Endothelial cell of umbilical vein (primary cell): ENCODE measurements around the gene POU2AF3. TPM values are rescaled to one million over a fixed set of nuclear protein-coding genes. Genes with fewer than 3 reads are reported as not detected.

ENCODE experiments used
- BruUV-seq: library from RNA; stranded (reverse); fragments of 400-500 nt; replicated peaks from 2 replicates; lab custom pipeline; 2021; lab: Mats Ljungman, UMichigan
- CTCF ChIA-PET: fragments of 300-600, 350-600 bp; sonication (Branson Sonifier 250); formaldehyde crosslinking; loops from one replicate; lab custom pipeline; 2021; ENCODE audit warnings: antibody characterized with exemption, inconsistent platforms; lab: Charles Lee
- POLR2A ChIA-PET: fragments of 300-600, 350-600 bp; sonication (Branson Sonifier 250); formaldehyde crosslinking; loops from one replicate; lab custom pipeline; 2021; ENCODE audit warnings: antibody characterized with exemption, inconsistent platforms; lab: Charles Lee
- DNase-seq: peaks from one replicate; pipeline ENCODE4 v3.0.0-alpha.2; 2011; ENCODE audit warnings: low read depth, low spot score
- FAIRE-seq: peaks from 2 replicates; lab custom pipeline; 2011; peaks lifted over from hg19 to GRCh38; lab: Jason Lieb, UNC
- H2AFZ ChIP-seq: 2 replicates; pipeline ENCODE4 v1.6.0; 2012; ENCODE audit warnings: low read depth, low read length, control low read depth, inconsistent platforms
- H3K27ac ChIP-seq: 2 replicates; pipeline ENCODE4 v1.5.1; 2011; ENCODE audit warnings: low read depth, mild to moderate bottlenecking, control low read depth, low read length, moderate library complexity; ENCODE audit not compliant: insufficient read depth
- H3K27me3 ChIP-seq, 2 experiments: 2 replicates each; pipeline versions ENCODE4 v1.6.0 to v1.6.1; 2011; ENCODE audit warnings: low read length in 2 of 2, mixed read lengths in 1 of 2; ENCODE audit not compliant: control insufficient read depth in 2 of 2, insufficient read depth in 2 of 2
- H3K36me3 ChIP-seq, 2 experiments: 2 replicates in 1 of 2; 3 replicates in 1 of 2; pipeline ENCODE4 v1.5.1; 2011; ENCODE audit warnings: low read length in 2 of 2, mild to moderate bottlenecking in 1 of 2, moderate library complexity in 1 of 2; ENCODE audit not compliant: control insufficient read depth in 2 of 2, insufficient read depth in 2 of 2; ENCODE audit errors: extremely low read depth in 1 of 2
- H3K4me1 ChIP-seq: 3 replicates; pipeline ENCODE4 v1.5.1; 2011; ENCODE audit warnings: mild to moderate bottlenecking, low read length; ENCODE audit not compliant: control insufficient read depth, insufficient read depth; ENCODE audit errors: extremely low read depth
- H3K4me2 ChIP-seq: 2 replicates; pipeline ENCODE4 v1.6.1; 2011; ENCODE audit warnings: low read length, control low read depth, mixed read lengths; ENCODE audit not compliant: insufficient read depth
- H3K4me3 ChIP-seq, 3 experiments: fragments of 200-600 bp in 1 of 3; sonication (generic), shearing (Covaris generic) in 1 of 3; replicated peaks in 1 of 3; 2 replicates each; pipeline ENCODE4 v1.5.1; 2011 to 2016; ENCODE audit warnings: control low read depth in 3 of 3, low read length in 3 of 3, mild to moderate bottlenecking in 2 of 3, inconsistent platforms in 1 of 3, low read depth in 1 of 3, moderate library complexity in 1 of 3; ENCODE audit not compliant: insufficient read depth in 1 of 3
- H3K79me2 ChIP-seq: 2 replicates; pipeline ENCODE4 v1.6.0; 2012; ENCODE audit warnings: low read length, inconsistent platforms; ENCODE audit not compliant: control insufficient read depth, insufficient read depth
- H3K9ac ChIP-seq: replicated peaks from 2 replicates; pipeline ENCODE3; 2011; ENCODE audit warnings: low read length, control low read depth; ENCODE audit not compliant: insufficient read depth; ENCODE audit errors: extremely low read depth
- H3K9me1 ChIP-seq: replicated peaks from 3 replicates; pipeline ENCODE4 v1.6.0; 2011; ENCODE audit warnings: mild to moderate bottlenecking, low read length; ENCODE audit not compliant: control insufficient read depth, insufficient read depth; ENCODE audit errors: extremely low read depth
- H3K9me3 ChIP-seq: replicated peaks from 2 replicates; pipeline ENCODE4 v1.5.1; 2012; ENCODE audit warnings: low read length, inconsistent platforms; ENCODE audit not compliant: control insufficient read depth, insufficient read depth
- H4K20me1 ChIP-seq: replicated peaks from 2 replicates; pipeline ENCODE3; 2011; ENCODE audit warnings: mild to moderate bottlenecking, low read length; ENCODE audit not compliant: control insufficient read depth, insufficient read depth; ENCODE audit errors: extremely low read depth
- CTCF ChIP-seq, 2 donors: IDR thresholded peaks; 1 replicate in 1 of 2; 2 replicates in 1 of 2; pipeline ENCODE4 v1.5.1; 2011; ENCODE audit warnings: low read length in 2 of 2, mild to moderate bottlenecking in 2 of 2, moderate library complexity in 2 of 2, control low read depth in 1 of 2, inconsistent platforms in 1 of 2, low read depth in 1 of 2; ENCODE audit not compliant: insufficient read depth in 1 of 2; ENCODE audit errors: extremely low read depth in 1 of 2
- FOS ChIP-seq: IDR thresholded peaks from 2 replicates; pipeline ENCODE4 v1.6.1; 2011; ENCODE audit warnings: mild to moderate bottlenecking, low read length, moderate library complexity, borderline replicate concordance; ENCODE audit not compliant: insufficient read depth
- JUN ChIP-seq: IDR thresholded peaks from 2 replicates; pipeline ENCODE4 v1.6.1; 2011; ENCODE audit warnings: borderline replicate concordance, low read depth; ENCODE audit not compliant: insufficient read length, insufficient read depth
- MYC ChIP-seq: IDR thresholded peaks from one replicate; pipeline ENCODE4 v1.6.1; 2011; ENCODE audit warnings: mild to moderate bottlenecking, low read depth, low read length
- POLR2A ChIP-seq: IDR thresholded peaks from 2 replicates; pipeline ENCODE4 v1.6.1; 2012; ENCODE audit warnings: low read depth, mild to moderate bottlenecking, control low read depth, low read length
- dilution Hi-C: fragments of 300-500 bp; cut with MboI; formaldehyde crosslinking; loops from one replicate; pipeline ENCODE4 v1.15.0; 2019; ENCODE audit warnings: low sequenced_read_pairs; ENCODE audit not compliant: extremely low pct_ligation_motif_present
- intact Hi-C: fragments of 100-400 bp; cut with micrococcal nuclease; formaldehyde crosslinking; loops from one replicate; pipeline ENCODE4 v1.10.0; 2022
- polyA plus RNA-seq, 4 experiments: library from polyadenylated mRNA; depleted of rRNA in 3 of 4; stranded (reverse) in 3 of 4; unstranded in 1 of 4; fragments of >200 nt; gene quantifications; 2 replicates each; pipeline versions ENCODE4 v1.2.1 to v1.2.3, GENCODE V29; 2011 to 2012; ENCODE audit warnings: missing spikeins in 1 of 4
- total RNA-seq: library from RNA; stranded (reverse); gene quantifications from 2 replicates; pipeline ENCODE4 v1.2.3, GENCODE V29; 2021

The POU2AF3 gene
- total and polyA plus RNA-seq, 2 donors (not counting 3 experiments of a cell fraction or from before 2014, with no cell fraction given): not detected

DNA sequence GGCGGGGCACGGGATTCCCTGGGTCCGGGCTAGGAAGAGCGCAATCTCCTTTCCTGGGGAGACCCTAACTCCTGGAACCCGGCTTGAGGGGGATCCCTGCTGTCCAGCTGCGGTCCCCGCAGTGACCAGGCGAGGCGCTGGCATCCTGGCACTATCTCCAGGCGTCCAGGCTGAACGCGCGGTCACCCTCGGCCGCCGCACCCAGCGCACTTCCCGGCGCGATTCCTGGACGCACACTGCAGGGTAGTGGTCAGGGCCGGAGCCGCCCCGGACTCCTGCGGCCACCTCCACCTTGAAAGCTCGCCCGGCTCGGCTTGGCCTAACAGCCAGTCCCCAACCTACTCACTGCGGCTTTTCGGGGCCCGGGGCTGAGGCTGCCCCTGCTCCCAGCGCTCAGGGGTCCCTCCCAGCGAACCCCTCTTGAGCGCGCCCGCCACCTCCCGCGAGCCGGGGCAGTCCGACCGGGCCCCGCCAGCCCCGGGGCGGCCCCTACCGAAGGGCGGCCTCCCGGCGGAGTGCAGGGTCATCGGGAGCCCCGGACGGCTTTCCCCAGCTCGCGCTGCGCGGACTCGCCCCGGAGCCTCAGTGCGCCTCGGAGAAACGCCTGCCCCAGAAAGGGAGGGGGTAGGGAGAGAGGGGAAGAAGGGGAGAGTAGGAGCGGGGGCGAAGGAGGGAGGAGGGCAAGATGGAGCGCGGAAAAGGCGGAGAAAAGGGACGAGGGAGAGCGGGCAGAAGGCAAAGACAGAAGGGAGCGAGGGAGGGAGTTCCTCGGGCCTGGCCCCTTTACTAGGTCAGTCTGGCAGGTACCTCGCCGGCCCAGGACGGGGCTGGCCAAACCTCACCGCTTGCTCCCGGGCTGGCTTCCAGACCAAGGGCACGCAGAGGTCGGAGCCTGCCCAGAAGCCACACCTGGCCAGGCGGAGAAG, 1.0 kb downstream of the POU2AF3 start:
- no peak overlapping the region for H3K9ac ChIP-seq
- POLR2A ChIA-PET: no interaction called here
- peak; percentile 11 for DNase-seq

More for the DNA sequence above, 1.0 kb downstream of the POU2AF3 start:
- no peaks in the 10 kb centered on the region for H3K79me2 ChIP-seq
- intact Hi-C loops: no loop called here
- H3K27me3 ChIP-seq: peaks cover 31 to 41% of the 10 kb centered on the region in 2 experiments
- H2AFZ ChIP-seq: peak overlapping the region; percentile 59
- peak overlapping the region; percentile 49 for H3K4me2 ChIP-seq
- no peak overlapping the region for H3K27ac ChIP-seq
- dilution Hi-C loops: no loop called here
- CTCF ChIA-PET: interaction anchor here (0.8 to 1.2 kb wide), 2 partner anchors 17 to 129 kb away, joined by 3 read pairs; no protein-coding TSS in a partner anchor
- no peaks in the 10 kb centered on the region for H4K20me1 ChIP-seq
- FAIRE-seq: no peak
- no peaks in the 10 kb centered on the region for H3K9me1 ChIP-seq
- no peaks in the 10 kb centered on the region for H3K9me3 ChIP-seq
- H3K4me1 ChIP-seq: no peaks in the 10 kb centered on the region
- no peaks in the 10 kb centered on the region for H3K36me3 ChIP-seq
- H3K4me3 ChIP-seq: peak overlapping the region in 1 of 3 experiments; percentile 42
- no TSS peak for BruUV-seq
- TF ChIP-seq FOS (no peak), POLR2A (no peak), MYC (no peak), CTCF (IDR thresholded peaks at IDR 0.05; ENCODE audit: extremely low read depth in 1 of 2, insufficient read depth in 1 of 2, low read depth in 1 of 2, low read length in 2 of 2) (peak; percentile 29 to 63), JUN (no peak)
